Measurements from ENCODE around the gene TMSB10. TPM values are rescaled to one million over a fixed set of nuclear protein-coding genes. Genes with fewer than 3 reads are reported as not detected.

The TMSB10 gene
- total RNA-seq, 2 donors from 2014 or later = 1,865 to 2,172 TPM

DNA sequence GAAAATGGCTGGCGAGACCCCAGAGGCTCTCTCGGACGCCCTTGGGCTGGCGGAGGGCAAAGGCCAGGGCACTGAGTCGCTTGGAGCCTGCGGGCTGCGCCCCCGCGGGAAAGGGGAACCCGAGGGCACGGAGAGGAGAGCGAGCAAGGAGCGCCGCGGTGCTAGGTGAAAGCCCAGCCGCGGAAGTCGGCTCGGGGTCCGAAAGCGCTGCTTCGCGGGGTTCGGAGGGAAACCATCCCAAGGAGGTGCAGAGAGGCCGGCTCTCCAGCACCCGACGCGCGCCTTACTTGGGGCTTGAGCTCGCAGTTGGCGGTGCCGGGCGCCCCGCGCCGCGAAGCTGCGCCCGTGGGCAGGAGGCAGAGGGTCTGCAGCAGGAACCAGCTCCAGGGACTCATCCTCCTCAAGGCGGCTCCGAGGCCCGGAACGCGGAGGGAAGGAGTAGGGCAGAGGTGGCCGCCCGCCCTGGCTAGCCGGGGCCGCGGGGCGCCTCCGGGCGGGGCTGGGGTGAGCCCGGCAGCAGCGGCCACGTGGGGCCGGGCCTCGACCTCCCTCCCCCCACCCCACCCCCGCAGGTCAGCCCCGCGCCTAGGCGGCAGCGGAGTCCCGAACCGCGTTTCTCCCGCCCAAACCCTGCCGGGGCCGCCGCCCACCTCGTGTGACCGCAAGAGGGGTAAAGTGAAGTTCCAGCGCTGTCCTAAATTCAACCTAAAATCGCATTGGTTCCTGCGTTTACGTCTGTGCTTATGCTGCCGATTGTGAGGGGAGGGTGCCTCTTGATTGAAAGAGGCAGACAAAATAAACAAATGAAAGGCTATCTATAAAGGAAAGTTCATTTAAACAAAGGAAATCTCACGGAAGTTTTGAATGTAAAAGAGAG is 24.6 kb upstream of the TMSB10 start, which contains the start of gene TRABD2A:
Gene TRABD2A (minus strand): TSS at position 440 of the 877 bp plus-strand sequence. CDS start 45 bp downstream, at position 395.
- ATAC-seq (ENCODE audit: insufficient number of reproducible peaks, low FRiP score, low read depth) (no peak), DNase-seq (ENCODE audit: low spot score) (no peak)
- TF ChIP-seq, protein P1, sequence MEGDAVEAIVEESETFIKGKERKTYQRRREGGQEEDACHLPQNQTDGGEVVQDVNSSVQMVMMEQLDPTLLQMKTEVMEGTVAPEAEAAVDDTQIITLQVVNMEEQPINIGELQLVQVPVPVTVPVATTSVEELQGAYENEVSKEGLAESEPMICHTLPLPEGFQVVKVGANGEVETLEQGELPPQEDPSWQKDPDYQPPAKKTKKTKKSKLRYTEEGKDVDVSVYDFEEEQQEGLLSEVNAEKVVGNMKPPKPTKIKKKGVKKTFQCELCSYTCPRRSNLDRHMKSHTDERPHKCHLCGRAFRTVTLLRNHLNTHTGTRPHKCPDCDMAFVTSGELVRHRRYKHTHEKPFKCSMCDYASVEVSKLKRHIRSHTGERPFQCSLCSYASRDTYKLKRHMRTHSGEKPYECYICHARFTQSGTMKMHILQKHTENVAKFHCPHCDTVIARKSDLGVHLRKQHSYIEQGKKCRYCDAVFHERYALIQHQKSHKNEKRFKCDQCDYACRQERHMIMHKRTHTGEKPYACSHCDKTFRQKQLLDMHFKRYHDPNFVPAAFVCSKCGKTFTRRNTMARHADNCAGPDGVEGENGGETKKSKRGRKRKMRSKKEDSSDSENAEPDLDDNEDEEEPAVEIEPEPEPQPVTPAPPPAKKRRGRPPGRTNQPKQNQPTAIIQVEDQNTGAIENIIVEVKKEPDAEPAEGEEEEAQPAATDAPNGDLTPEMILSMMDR (IDR thresholded peaks at IDR 0.05) = no peak
- H3K27me3 ChIP-seq (replicated peaks; ENCODE audit: insufficient read depth) = no peaks in the 10 kb centered on the region
- no peaks in the 10 kb centered on the region for H3K9me3 ChIP-seq
- H3K36me3 ChIP-seq = no peaks in the 10 kb centered on the region
- H3K4me3 ChIP-seq = peak within 1 kb of the TSS; percentile 71
- H3K4me1 ChIP-seq (ENCODE audit: control insufficient read depth in 1 of 2, low read depth in 2 of 2) = peaks cover 19 to 24% of the 10 kb centered on the region in 2 donors
- no peak within 1 kb of the TSS for H3K27ac ChIP-seq

- no peaks in the 10 kb centered on the region for H3K9me3 ChIP-seq
- peaks cover 19 to 24% of the 10 kb centered on the region in 2 donors for H3K4me1 ChIP-seq (ENCODE audit: control insufficient read depth in 1 of 2, low read depth in 2 of 2)
- no peaks in the 10 kb centered on the region for H3K36me3 ChIP-seq
- no peak overlapping the region for H3K27ac ChIP-seq
- TF ChIP-seq, protein P1 (IDR thresholded peaks at IDR 0.05) = peak; percentile 60
- DNase-seq (ENCODE audit: low spot score) = no peak
- no peaks in the 10 kb centered on the region for H3K27me3 ChIP-seq (replicated peaks; ENCODE audit: insufficient read depth)
- no peak for ATAC-seq (ENCODE audit: insufficient number of reproducible peaks, low FRiP score, low read depth)
- peak overlapping the region; percentile 71 for H3K4me3 ChIP-seq
Observed at GRCh38 chr2:84881581-84882413, 23.7 kb upstream of the TMSB10 start.

DNA sequence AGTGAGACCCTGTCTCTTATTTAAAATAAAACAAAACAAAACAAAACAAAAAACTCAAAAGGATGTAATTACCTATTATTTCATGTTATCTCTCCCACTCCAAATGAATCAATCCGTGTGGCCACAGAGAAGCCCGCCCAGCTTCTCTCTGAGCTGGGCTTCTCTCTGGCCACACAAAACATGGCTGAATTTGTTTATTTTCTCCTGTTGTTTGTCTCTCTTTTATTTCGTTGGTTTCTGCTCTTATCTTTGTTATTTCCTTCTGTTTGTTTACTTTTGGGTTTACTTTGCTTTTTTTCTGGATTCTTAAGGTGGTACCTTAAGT is 23.1 kb upstream of the TMSB10 start:
- TF ChIP-seq, protein P1 (IDR thresholded peaks at IDR 0.05) = no peak
- ATAC-seq (ENCODE audit: insufficient number of reproducible peaks, low FRiP score, low read depth) = no peak
- peaks cover 19 to 24% of the 10 kb centered on the region in 2 donors for H3K4me1 ChIP-seq (ENCODE audit: control insufficient read depth in 1 of 2, low read depth in 2 of 2)
- no peak overlapping the region for H3K27ac ChIP-seq
- H3K4me3 ChIP-seq = peak overlapping the region; percentile 71
- H3K36me3 ChIP-seq = no peaks in the 10 kb centered on the region
- no peaks in the 10 kb centered on the region for H3K27me3 ChIP-seq (replicated peaks; ENCODE audit: insufficient read depth)
- H3K9me3 ChIP-seq = no peaks in the 10 kb centered on the region
- DNase-seq (ENCODE audit: low spot score) = no peak

DNA sequence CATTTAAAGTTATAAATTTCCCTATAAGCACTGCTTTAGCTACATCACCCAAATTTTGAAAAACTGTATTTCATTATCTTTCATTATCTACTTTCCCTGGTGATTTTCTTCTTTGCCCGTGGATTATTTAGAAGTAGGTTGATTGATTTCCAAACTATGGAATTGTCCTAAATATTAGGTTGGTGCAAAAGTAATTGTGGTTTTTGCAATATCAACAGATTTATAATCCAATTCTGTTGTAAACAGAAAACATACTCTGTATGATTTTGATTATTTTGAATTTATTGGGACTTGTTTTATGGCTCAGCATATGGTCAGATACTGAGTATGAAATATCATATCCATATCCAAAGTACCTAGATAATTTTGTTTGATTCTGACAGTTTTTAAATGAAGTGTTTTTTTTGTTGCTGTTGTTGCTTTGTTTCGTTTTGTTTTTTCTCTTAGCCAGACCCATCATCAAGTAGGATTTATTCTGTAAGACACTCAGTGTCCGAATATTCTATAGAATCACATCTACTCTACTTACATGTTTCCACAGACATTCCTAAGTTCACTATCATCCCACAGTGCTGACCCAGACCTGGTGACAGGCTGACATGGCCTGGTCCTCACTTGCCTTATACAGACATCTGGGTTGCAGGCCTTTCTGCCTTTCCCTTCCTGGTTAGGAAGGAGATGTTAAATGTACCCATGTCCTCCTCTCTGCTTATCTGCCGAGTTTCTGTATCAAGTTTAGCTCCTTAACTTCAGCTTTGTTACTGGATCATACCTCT is 22.5 kb upstream of the TMSB10 start:
- H3K27me3 ChIP-seq (replicated peaks; ENCODE audit: insufficient read depth) = no peaks in the 10 kb centered on the region
- H3K27ac ChIP-seq = no peak overlapping the region
- peaks cover 19 to 24% of the 10 kb centered on the region in 2 donors for H3K4me1 ChIP-seq (ENCODE audit: control insufficient read depth in 1 of 2, low read depth in 2 of 2)
- TF ChIP-seq, protein P1 (IDR thresholded peaks at IDR 0.05) = no peak
- H3K4me3 ChIP-seq = no peak overlapping the region
- no peaks in the 10 kb centered on the region for H3K9me3 ChIP-seq
- DNase-seq (ENCODE audit: low spot score) = no peak
- no peak for ATAC-seq (ENCODE audit: insufficient number of reproducible peaks, low FRiP score, low read depth)
- H3K36me3 ChIP-seq = no peaks in the 10 kb centered on the region
